Inflammatory macrophage (primary cell): ENCODE data around the gene ALPI.

Experiments used
- DNase-seq, 2 donors: peaks; one replicate each; pipeline ENCODE4 v3.0.0-alpha.2; 2020 to 2022

The ALPI gene

DNA sequence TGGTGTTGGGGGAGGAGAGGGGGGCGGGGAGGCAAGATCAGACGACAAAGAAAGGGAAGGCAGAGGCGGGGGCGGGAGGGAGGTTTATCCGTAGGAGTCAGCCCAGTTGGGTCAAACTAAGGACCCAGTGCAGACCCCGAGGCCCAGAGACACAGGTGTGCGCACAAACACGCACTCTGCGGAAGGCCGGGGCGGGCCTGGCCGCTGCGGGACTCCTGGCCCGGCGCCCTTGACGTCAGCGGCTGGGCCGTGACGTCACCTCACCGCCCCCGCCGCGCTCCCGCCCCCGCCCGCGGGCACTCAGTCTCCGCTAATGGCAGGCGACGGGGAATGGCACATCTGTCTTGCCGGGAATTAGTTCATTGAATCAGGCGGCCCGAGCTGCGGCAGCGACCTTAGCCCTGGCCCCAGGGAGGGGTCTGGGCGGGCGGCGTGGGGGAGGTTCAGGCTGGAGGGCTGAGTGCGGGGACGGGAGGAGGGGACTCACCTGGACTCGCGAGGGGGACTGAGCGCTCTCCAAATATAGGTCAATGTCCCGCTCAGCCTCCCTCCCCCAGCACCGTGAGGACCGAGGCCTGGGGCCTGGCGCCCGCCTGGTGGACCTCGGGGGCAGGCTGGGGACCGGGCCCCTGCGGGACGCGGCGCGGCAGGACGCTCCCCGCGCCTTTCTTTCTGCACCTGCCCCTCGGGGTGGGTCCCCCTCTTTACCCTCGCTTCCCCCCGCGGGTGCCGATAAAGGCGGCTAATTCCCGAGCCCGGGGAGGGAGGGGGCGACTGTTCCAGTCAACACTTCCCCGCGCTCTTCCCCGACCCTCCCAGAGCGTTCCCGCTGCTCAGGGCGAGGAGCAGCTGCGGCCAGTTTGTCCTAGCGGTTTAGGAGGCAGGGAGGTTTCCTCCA lies 47.2 kb downstream of the ALPI start:
- DNase-seq = peak in 1 of 2 donors; percentile 8

DNA sequence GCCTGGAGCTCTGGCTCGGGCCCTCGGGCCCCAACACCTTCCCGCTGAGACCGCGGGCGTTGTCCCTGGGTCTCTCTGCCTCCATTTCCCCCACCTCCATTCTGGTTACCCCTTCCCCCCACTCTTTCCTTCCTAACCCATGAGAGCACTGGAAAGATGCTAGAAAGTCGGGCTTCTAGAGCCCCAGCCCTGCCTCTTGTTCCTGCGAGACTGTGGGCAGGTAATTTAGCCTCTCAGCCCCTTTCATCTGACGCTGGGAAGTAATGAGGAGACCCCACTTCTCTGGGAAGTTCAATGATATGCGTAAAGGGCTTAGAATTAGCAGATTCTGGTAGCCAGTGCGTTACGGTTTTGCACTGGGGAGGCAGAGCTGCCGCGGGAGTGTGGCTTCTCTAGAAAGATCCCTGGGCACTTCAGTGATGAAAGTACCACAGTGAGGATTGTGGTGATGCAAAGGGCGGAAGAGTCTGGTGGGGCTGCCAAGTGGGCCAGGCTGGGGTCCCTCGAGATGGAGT lies 47.9 kb downstream of the ALPI start:
- DNase-seq = no peak

DNA sequence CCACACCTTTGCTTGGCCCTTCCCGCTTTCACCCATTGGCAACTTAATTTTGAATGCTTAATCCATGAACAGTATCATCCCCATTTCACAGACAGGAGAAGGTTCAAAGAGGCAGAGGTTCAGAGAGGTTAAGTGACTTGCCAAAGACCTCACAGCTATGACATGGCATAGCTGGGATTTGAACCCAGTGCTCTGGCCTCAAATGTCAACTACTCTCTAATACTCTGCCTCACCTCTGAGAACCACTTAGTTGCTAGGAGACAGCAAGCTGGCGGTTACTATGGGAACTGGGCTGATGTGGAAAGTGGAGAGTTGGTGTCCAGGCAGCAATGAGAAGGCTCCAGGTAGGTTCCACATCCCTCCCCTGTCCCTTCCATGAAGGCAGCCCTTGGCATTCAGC lies 48.5 kb downstream of the ALPI start:
- DNase-seq = no peak

DNA sequence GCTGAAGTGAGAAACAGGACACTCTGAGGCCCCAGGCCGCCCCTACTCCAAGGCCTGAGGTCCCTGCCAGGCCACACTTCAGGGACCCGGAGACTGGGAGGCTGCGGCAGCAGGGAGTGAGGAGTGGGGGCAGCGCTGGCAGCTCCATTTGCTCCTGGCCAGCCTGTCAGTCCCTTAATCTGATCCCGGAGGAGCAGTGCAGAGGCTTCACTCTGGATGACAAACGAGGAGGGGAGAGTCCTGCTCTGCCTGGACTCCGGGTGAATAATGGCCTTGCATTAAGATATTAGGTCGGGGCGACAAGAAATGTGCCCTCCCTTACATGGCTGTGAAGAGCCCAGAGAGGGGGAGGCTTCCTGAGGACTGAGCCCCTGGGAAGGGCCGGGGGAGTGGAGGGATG lies 49.9 kb downstream of the ALPI start:
- no peak for DNase-seq

DNA sequence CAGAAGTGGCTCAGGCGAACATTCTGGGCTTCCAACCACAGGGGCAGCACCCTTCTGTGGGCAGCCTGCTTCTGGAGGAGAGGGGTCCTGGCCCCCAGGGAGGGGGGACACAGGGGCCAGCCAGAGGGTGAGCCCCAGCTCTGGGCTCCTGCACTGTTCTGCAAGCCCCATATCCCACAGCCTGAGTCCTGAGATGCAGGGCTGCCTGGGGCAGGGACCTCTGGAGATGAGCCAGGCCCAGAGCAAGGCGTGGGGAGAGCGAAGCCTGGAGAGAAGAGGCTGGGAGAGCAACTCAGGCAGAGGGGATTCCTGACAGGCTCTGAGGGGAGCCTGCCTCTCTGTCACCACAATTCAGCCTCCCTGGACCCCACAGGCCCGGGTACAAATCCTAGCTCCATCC lies 50.8 kb downstream of the ALPI start:
- DNase-seq = no peak

DNA sequence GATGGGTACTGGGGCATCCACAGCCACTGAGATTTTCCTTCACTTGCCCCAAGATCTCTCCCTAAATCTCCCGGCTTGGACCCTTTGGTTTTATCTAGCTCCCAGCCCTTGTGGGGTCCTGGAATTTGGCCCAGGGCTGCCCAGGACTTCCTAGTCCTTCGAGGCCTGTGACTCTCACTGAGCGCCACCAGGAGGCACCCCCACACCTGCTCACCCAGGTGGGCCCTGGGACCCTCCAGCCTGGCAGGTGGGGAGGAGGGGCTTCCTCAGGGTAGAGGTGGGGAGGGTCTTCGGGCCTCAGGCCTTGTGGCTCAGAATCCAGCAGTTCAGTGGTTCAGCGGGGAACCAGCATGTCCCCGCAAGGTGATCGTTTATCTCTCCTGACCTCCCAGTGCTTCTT lies 52.3 kb downstream of the ALPI start:
- no peak for DNase-seq
